B cell (primary cell): ENCODE data around the gene TESMIN. TPM values are rescaled to one million over a fixed set of nuclear protein-coding genes. Genes with fewer than 3 reads are reported as not detected.

Experiments used
- ATAC-seq: fragments of 200-7000 bp; cut with Tn5 transposase; one replicate; pipeline ENCODE4 v1.10.0; 2021; ENCODE audit warnings: low read depth, mild to moderate bottlenecking, moderate number of reproducible peaks, moderate library complexity
- CTCF ChIA-PET: fragments of 350-600 bp; sonication (Branson Sonifier 250); formaldehyde crosslinking; loops from one replicate; lab custom pipeline; 2021; ENCODE audit warnings: antibody characterized with exemption, inconsistent platforms; lab: Charles Lee
- POLR2A ChIA-PET: fragments of 350-600 bp; sonication (Branson Sonifier 250); formaldehyde crosslinking; loops from one replicate; lab custom pipeline; 2021; ENCODE audit warnings: antibody characterized with exemption; lab: Charles Lee
- DNase-seq: peaks from one replicate; pipeline ENCODE4 v3.0.0; 2013
- H2AFZ ChIP-seq: 2 replicates; pipeline ENCODE4 v1.6.1; 2012; ENCODE audit warnings: mild to moderate bottlenecking, low read depth, low read length; ENCODE audit not compliant: insufficient read depth, poor library complexity, severe bottlenecking
- H3K27ac ChIP-seq, 2 donors: 1 replicate in 1 of 2; 2 replicates in 1 of 2; pipeline ENCODE4 v1.5.1; 2012 to 2013; ENCODE audit warnings: low read length in 2 of 2, mild to moderate bottlenecking in 2 of 2, moderate library complexity in 1 of 2
- H3K27me3 ChIP-seq, 4 experiments: fragments of 200-600 bp in 1 of 4; sonication (generic) in 1 of 4; replicated peaks in 1 of 4; 1 replicate in 2 of 4; 2 replicates in 2 of 4; pipeline versions ENCODE4 v1.6.1 to v1.7.0; 2013 to 2016; ENCODE audit warnings: low read length in 3 of 4, mild to moderate bottlenecking in 2 of 4, mixed read lengths in 1 of 4, moderate library complexity in 1 of 4; ENCODE audit not compliant: insufficient read depth in 4 of 4, control insufficient read depth in 3 of 4; ENCODE audit errors: control extremely low read depth in 1 of 4
- H3K36me3 ChIP-seq, 2 experiments: replicated peaks in 1 of 2; 1 replicate in 1 of 2; 2 replicates in 1 of 2; pipeline versions ENCODE4 v1.6.1 to v1.7.1; 2013; ENCODE audit warnings: low read length in 1 of 2; ENCODE audit not compliant: insufficient read depth in 2 of 2, control insufficient read depth in 1 of 2; ENCODE audit errors: control extremely low read depth in 1 of 2, extremely low read depth in 1 of 2
- H3K4me1 ChIP-seq, 2 donors: fragments of 200-600 bp in 1 of 2; sonication (generic) in 1 of 2; 1 replicate in 1 of 2; 2 replicates in 1 of 2; pipeline versions ENCODE4 v1.5.1 to v1.6.1; 2013 to 2017; ENCODE audit warnings: low read length in 2 of 2; ENCODE audit not compliant: control insufficient read depth in 2 of 2, insufficient read depth in 2 of 2
- H3K4me2 ChIP-seq: replicated peaks from 2 replicates; pipeline ENCODE3; 2012; ENCODE audit warnings: mild to moderate bottlenecking, low read depth, low read length; ENCODE audit not compliant: poor library complexity, severe bottlenecking
- H3K4me3 ChIP-seq, 5 experiments: fragments of 200-600 bp in 1 of 5; sonication (generic) in 1 of 5; 1 replicate in 3 of 5; 2 replicates in 2 of 5; pipeline versions ENCODE4 v1.5.1 to v1.7.0; 2011 to 2016; ENCODE audit warnings: low read length in 4 of 5, mild to moderate bottlenecking in 4 of 5, low read depth in 2 of 5, control low read depth in 1 of 5, moderate library complexity in 1 of 5; ENCODE audit not compliant: insufficient read depth in 1 of 5; ENCODE audit errors: control extremely low read depth in 1 of 5, extremely low read depth in 1 of 5
- H3K79me2 ChIP-seq: fragments of 200-600 bp; sonication (generic); one replicate; pipeline ENCODE4 v1.6.0; 2016; ENCODE audit warnings: low read length; ENCODE audit not compliant: control insufficient read depth, insufficient read depth
- H3K9ac ChIP-seq: fragments of 200-600 bp; sonication (generic); 2 replicates; pipeline ENCODE4 v1.6.1; 2017; ENCODE audit warnings: mild to moderate bottlenecking, low read length, moderate library complexity
- H3K9me3 ChIP-seq, 3 donors: one replicate each; pipeline versions ENCODE4 v1.6.1 to v1.7.1; 2013; ENCODE audit warnings: low read length in 2 of 3; ENCODE audit not compliant: control insufficient read depth in 2 of 3, insufficient read depth in 1 of 3; ENCODE audit errors: control extremely low read depth in 1 of 3
- H4K20me1 ChIP-seq: 2 replicates; pipeline ENCODE4 v1.6.0; 2012; ENCODE audit warnings: mild to moderate bottlenecking, low read length; ENCODE audit not compliant: insufficient read depth, control insufficient read depth, poor library complexity, severe bottlenecking
- H3K27ac Mint-ChIP-seq: one replicate; pipeline ENCODE4 v1.8.0; 2021; ENCODE audit warnings: mixed read lengths
- H3K27me3 Mint-ChIP-seq: one replicate; pipeline ENCODE4 v1.8.0; 2021; ENCODE audit warnings: mixed read lengths
- H3K4me1 Mint-ChIP-seq: one replicate; pipeline ENCODE4 v1.8.0; 2021; ENCODE audit warnings: mixed read lengths
- H3K4me3 Mint-ChIP-seq: one replicate; pipeline ENCODE4 v1.8.0; 2021; ENCODE audit warnings: mixed read lengths
- H3K9me3 Mint-ChIP-seq: one replicate; pipeline ENCODE4 v1.8.0; 2022; ENCODE audit warnings: mixed read lengths; ENCODE audit not compliant: insufficient read depth
- EZH2 ChIP-seq: IDR thresholded peaks from 2 replicates; pipeline ENCODE4 v1.6.1; 2012; ENCODE audit warnings: borderline replicate concordance, low read depth, mild to moderate bottlenecking, moderate library complexity, low read length; ENCODE audit not compliant: insufficient read depth, poor library complexity, severe bottlenecking
- WGBS: methylation state at CpG from one replicate; pipeline ENCODE4 v1.1.5; 2013; ENCODE audit warnings: missing lambda C conversion rate; ENCODE audit not compliant: insufficient coverage; 5-methylcytosine and 5-hydroxymethylcytosine counted together
- intact Hi-C: fragments of 100-400 bp; cut with micrococcal nuclease; formaldehyde crosslinking; loops from one replicate; pipeline ENCODE4 v1.10.0; 2022
- polyA plus RNA-seq: library from polyadenylated mRNA; depleted of rRNA; stranded (reverse); fragments of >200 nt; gene quantifications from 2 replicates; pipeline ENCODE4 v1.2.3, GENCODE V29; 2012
- total RNA-seq, 2 donors: library from RNA; stranded (reverse); fragments of 120-200 nt in 1 of 2; gene quantifications; 1 replicate in 1 of 2; 2 replicates in 1 of 2; pipeline versions ENCODE4 v1.2.3 to v1.2.4, GENCODE V29; 2013 to 2022
- TF ChIP-seq, protein P1 (sequence below): fragments of 200-600 bp; IDR thresholded peaks from one replicate; pipeline ENCODE4 v1.8.0; 2022; ENCODE audit warnings: antibody characterized with exemption, mild to moderate bottlenecking

TESMIN gene
- total and polyA plus RNA-seq, 2 donors (not counting 1 experiment from before 2014, with no cell fraction given), result 3.2 to 4.3 TPM

DNA sequence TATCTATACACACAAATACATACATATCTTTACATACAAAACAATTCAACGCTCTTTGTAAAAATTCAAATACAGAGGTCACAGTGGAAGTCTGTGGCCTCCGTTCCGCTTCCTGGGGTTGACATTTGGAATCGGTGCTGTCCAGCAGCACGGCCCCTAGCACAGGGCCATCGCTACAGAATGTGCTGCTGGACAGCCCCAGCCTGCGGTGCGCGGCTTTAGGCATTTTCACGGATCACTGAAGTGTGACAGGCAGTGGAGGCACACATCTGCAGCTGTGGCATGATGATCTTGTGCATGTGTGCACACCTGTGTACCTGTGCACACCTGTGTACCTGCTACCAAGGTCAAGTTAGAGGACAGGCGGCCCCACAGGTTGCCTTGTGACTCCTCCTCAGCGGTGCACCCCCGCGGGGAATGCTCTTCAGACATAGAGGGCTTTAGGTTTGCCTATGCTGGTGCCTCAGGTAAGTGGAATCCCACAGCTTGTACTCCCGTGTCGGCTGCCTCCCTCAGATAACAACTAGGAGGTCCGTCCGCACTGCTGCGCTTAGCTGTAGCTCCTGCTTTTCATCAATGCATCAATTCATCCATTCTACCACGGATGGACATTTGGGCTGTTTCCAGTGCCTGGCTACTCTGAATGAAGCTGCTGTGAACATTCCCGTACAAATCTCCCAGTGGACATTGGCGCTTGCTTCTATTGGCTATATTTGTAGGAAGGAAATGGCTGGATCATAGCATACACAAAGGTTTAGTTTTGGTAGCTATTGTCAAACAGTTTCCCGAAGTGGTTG is 37.1 kb downstream of the TESMIN start:
- POLR2A ChIA-PET, result no interaction called here
- H3K27ac Mint-ChIP-seq, result no peak overlapping the region
- intact Hi-C loops, result no loop called here
- TF ChIP-seq EZH2, result no peak
- WGBS, result 92% methylated on average over 19 of the region's 23 CpGs
- no peak overlapping the region for H2AFZ ChIP-seq
- H3K9ac ChIP-seq, result no peak overlapping the region
- no peaks in the 10 kb centered on the region for H3K4me1 Mint-ChIP-seq
- H3K4me2 ChIP-seq, result no peak overlapping the region
- no peaks in the 10 kb centered on the region for H3K79me2 ChIP-seq
- no peaks in the 10 kb centered on the region for H3K36me3 ChIP-seq
- H3K4me1 ChIP-seq, result no peaks in the 10 kb centered on the region
- H3K9me3 Mint-ChIP-seq, result peaks cover 3% of the 10 kb centered on the region
- ATAC-seq (no peak), DNase-seq (no peak)
- H3K4me3 ChIP-seq, result no peak overlapping the region
- no peak overlapping the region for H3K27ac ChIP-seq
- H3K9me3 ChIP-seq, result no peaks in the 10 kb centered on the region
- H4K20me1 ChIP-seq, result no peaks in the 10 kb centered on the region
- CTCF ChIA-PET, result no interaction called here
- no peaks in the 10 kb centered on the region for H3K27me3 ChIP-seq
- H3K27me3 Mint-ChIP-seq, result peaks cover 10% of the 10 kb centered on the region
- no peak overlapping the region for H3K4me3 Mint-ChIP-seq

- Histone ChIP-seq H3K4me3 (no peak overlapping the region), H2AFZ (no peak overlapping the region), H3K36me3 (no peaks in the 10 kb centered on the region), H3K9ac (no peak overlapping the region), H3K4me1 (no peaks in the 10 kb centered on the region), H3K4me2 (no peak overlapping the region), H3K27ac (no peak overlapping the region), H4K20me1 (no peaks in the 10 kb centered on the region), H3K27me3 (no peaks in the 10 kb centered on the region), H3K79me2 (no peaks in the 10 kb centered on the region), H3K9me3 (no peaks in the 10 kb centered on the region)
- no peak for ATAC-seq
- Mint-ChIP-seq H3K4me3 (no peak overlapping the region), H3K4me1 (no peaks in the 10 kb centered on the region), H3K9me3 (no peaks in the 10 kb centered on the region), H3K27ac (no peak overlapping the region), H3K27me3 (peaks cover 3% of the 10 kb centered on the region)
- ChIA-PET CTCF (no interaction called here), POLR2A (no interaction called here)
- 99% methylated on average over 8 of the region's 8 CpGs for WGBS
- intact Hi-C loops, result no loop called here
- no peak for DNase-seq
- TF ChIP-seq EZH2, result no peak
- TF ChIP-seq, protein P1, sequence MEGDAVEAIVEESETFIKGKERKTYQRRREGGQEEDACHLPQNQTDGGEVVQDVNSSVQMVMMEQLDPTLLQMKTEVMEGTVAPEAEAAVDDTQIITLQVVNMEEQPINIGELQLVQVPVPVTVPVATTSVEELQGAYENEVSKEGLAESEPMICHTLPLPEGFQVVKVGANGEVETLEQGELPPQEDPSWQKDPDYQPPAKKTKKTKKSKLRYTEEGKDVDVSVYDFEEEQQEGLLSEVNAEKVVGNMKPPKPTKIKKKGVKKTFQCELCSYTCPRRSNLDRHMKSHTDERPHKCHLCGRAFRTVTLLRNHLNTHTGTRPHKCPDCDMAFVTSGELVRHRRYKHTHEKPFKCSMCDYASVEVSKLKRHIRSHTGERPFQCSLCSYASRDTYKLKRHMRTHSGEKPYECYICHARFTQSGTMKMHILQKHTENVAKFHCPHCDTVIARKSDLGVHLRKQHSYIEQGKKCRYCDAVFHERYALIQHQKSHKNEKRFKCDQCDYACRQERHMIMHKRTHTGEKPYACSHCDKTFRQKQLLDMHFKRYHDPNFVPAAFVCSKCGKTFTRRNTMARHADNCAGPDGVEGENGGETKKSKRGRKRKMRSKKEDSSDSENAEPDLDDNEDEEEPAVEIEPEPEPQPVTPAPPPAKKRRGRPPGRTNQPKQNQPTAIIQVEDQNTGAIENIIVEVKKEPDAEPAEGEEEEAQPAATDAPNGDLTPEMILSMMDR, result no peak
Observed at GRCh38 chr11:68711114-68711513, 40.2 kb downstream of the TESMIN start.
